Fibroblast of skin of left biceps (primary cell): ENCODE measurements around the gene LRP1.

ENCODE experiments used
- DNase-seq, 2 experiments: peaks; one replicate each; pipeline ENCODE4 v3.0.0-alpha.2; 2013; ENCODE audit warnings: low read depth in 2 of 2

The LRP1 gene

GRCh38 chr12:57193706-57194245, 65.5 kb downstream of the LRP1 start:
- no peak for DNase-seq

- DNase-seq = no peak
Measured at GRCh38 chr12:57194253-57194652, 66.0 kb downstream of the LRP1 start.

GRCh38 chr12:57195186-57195585, 66.9 kb downstream of the LRP1 start:
- no peak for DNase-seq

- DNase-seq = no peak
Measured at GRCh38 chr12:57195611-57196371, 67.5 kb downstream of the LRP1 start.

GRCh38 chr12:57196439-57196838, 68.2 kb downstream of the LRP1 start:
- no peak for DNase-seq

GRCh38 chr12:57196956-57197355, 68.7 kb downstream of the LRP1 start:
- DNase-seq = no peak

- no peak for DNase-seq
Measured at GRCh38 chr12:57198329-57198728, 70.0 kb downstream of the LRP1 start.

GRCh38 chr12:57199191-57199590, 70.9 kb downstream of the LRP1 start:
- no peak for DNase-seq

- DNase-seq = no peak
Measured at GRCh38 chr12:57200497-57200896, 72.2 kb downstream of the LRP1 start.

- DNase-seq = no peak
Measured at GRCh38 chr12:57201219-57201618, 72.9 kb downstream of the LRP1 start.

GRCh38 chr12:57201631-57202030, 73.3 kb downstream of the LRP1 start:
- no peak for DNase-seq

GRCh38 chr12:57202321-57202720, 74.0 kb downstream of the LRP1 start:
- DNase-seq = no peak

- DNase-seq = no peak
Measured at GRCh38 chr12:57203201-57203600, 74.9 kb downstream of the LRP1 start.

- DNase-seq = no peak
Measured at GRCh38 chr12:57203791-57204190, 75.5 kb downstream of the LRP1 start.

GRCh38 chr12:57204454-57204853, 76.2 kb downstream of the LRP1 start:
- DNase-seq = no peak

GRCh38 chr12:57205186-57205585, 76.9 kb downstream of the LRP1 start:
- no peak for DNase-seq

GRCh38 chr12:57205931-57206330, 77.6 kb downstream of the LRP1 start:
- no peak for DNase-seq

GRCh38 chr12:57207731-57208630, 79.7 kb downstream of the LRP1 start:
- no peak for DNase-seq

GRCh38 chr12:57208631-57209282, 80.5 kb downstream of the LRP1 start:
- no peak for DNase-seq

- no peak for DNase-seq
Measured at GRCh38 chr12:57209916-57210315, 81.6 kb downstream of the LRP1 start.

GRCh38 chr12:57210461-57210860, 82.2 kb downstream of the LRP1 start:
- DNase-seq = no peak
